ENCODE data around the gene BHLHE23. TPM values are rescaled to one million over a fixed set of nuclear protein-coding genes. Genes with fewer than 3 reads are reported as not detected.

Gene BHLHE23
- total RNA-seq, 2 experiments from 2014 or later, result not detected

DNA sequence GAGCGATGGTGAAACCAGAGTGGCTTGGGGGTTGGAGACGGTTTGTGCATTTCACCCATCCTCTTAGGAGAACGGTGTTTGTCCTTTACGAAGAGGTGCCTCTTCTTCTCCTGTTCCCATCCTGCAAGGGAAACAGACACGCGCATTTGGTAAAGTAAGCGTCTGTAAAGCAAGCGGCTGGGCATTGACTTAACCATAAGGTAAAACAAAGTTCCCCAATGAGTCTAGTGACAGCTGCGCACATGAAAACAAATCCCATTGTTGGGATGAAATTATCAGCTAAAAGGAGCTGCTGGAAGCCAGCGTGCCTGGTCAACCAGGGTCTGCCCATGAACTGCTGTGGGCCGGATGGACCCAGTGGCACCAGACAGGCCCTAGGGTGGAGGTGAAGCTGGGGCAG lies 5.8 kb downstream of the BHLHE23 start:
- CTCF ChIA-PET (ENCODE audit: unreplicated experiment), result no interaction called here

DNA sequence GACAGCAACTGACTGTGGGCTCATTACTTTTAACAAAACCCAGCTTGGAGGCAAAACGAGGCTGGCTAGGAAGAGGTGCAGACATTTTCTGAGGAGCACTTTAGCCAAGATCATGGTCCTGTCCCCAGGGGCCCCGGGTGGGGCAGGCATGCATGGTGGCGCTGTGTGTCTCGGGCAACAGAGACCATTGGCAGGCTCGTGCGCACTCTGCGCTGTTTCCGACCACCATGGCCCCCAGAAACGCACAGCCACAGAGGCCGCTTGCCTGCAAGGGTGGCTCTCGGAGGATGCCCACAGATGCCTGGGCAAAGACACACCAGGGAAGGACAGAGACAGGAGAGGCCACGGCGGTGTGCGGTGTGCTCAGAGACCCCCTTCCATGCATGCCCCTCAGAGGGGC lies 6.7 kb downstream of the BHLHE23 start:
- H4K20me1 ChIP-seq (ENCODE audit: insufficient read depth, low read length), result no peaks in the 10 kb centered on the region
- no peak for DNase-seq (ENCODE audit: low spot score)
- H3K36me3 ChIP-seq (ENCODE audit: insufficient read depth, low read length), result no peaks in the 10 kb centered on the region
- no peak overlapping the region for H2AFZ ChIP-seq (ENCODE audit: low read length)
- intact Hi-C loops (cut with micrococcal nuclease; ENCODE audit: unreplicated experiment), result loop anchor here (10.0 kb wide), 1 partner anchor 45 kb away; the partner anchor contains the start of gene SLC17A9
- H3K79me2 ChIP-seq (ENCODE audit: insufficient read depth, low read depth, low read length), result no peaks in the 10 kb centered on the region
- H3K9me2 ChIP-seq (ENCODE audit: insufficient read depth, low read length), result no peaks in the 10 kb centered on the region
- BruUV-seq (replicated peaks), result no TSS peak
- no peaks in the 10 kb centered on the region for H3K4me1 ChIP-seq (ENCODE audit: insufficient read depth, low read length, poor library complexity, severe bottlenecking)
- no peaks in the 10 kb centered on the region for H3K9me3 ChIP-seq (ENCODE audit: low read length)
- H3K27ac ChIP-seq (ENCODE audit: low read depth, low read length, poor library complexity, severe bottlenecking), result no peak overlapping the region
- TF ChIP-seq, protein P1, sequence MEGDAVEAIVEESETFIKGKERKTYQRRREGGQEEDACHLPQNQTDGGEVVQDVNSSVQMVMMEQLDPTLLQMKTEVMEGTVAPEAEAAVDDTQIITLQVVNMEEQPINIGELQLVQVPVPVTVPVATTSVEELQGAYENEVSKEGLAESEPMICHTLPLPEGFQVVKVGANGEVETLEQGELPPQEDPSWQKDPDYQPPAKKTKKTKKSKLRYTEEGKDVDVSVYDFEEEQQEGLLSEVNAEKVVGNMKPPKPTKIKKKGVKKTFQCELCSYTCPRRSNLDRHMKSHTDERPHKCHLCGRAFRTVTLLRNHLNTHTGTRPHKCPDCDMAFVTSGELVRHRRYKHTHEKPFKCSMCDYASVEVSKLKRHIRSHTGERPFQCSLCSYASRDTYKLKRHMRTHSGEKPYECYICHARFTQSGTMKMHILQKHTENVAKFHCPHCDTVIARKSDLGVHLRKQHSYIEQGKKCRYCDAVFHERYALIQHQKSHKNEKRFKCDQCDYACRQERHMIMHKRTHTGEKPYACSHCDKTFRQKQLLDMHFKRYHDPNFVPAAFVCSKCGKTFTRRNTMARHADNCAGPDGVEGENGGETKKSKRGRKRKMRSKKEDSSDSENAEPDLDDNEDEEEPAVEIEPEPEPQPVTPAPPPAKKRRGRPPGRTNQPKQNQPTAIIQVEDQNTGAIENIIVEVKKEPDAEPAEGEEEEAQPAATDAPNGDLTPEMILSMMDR (conservative IDR thresholded peaks at IDR 0.05; ENCODE audit: low read length), result no peak
- no peak for TF ChIP-seq EZH2phosphoT487 (IDR thresholded peaks at IDR 0.05; ENCODE audit: borderline replicate concordance, low read depth, low read length)
- no peak overlapping the region for H3K4me2 ChIP-seq (ENCODE audit: low read length)
- CTCF ChIA-PET (ENCODE audit: unreplicated experiment), result no interaction called here
- POLR2A ChIA-PET, result no interaction called here
- no peak overlapping the region for H3K4me3 ChIP-seq (ENCODE audit: low read depth, low read length, poor library complexity, severe bottlenecking)

More for the DNA sequence above, 5.8 kb downstream of the BHLHE23 start:
- Histone ChIP-seq H3K4me2 (ENCODE audit: low read length) (no peak overlapping the region), H4K20me1 (ENCODE audit: insufficient read depth, low read length) (no peaks in the 10 kb centered on the region), H3K79me2 (ENCODE audit: insufficient read depth, low read depth, low read length) (no peaks in the 10 kb centered on the region), H2AFZ (ENCODE audit: low read length) (no peak overlapping the region), H3K4me3 (ENCODE audit: low read depth, low read length, poor library complexity, severe bottlenecking) (no peak overlapping the region), H3K36me3 (ENCODE audit: insufficient read depth, low read length) (no peaks in the 10 kb centered on the region), H3K27ac (ENCODE audit: low read depth, low read length, poor library complexity, severe bottlenecking) (no peak overlapping the region), H3K4me1 (ENCODE audit: insufficient read depth, low read length, poor library complexity, severe bottlenecking) (no peaks in the 10 kb centered on the region), H3K9me3 (ENCODE audit: low read length) (no peaks in the 10 kb centered on the region), H3K9me2 (ENCODE audit: insufficient read depth, low read length) (no peaks in the 10 kb centered on the region)
- no peak for TF ChIP-seq EZH2phosphoT487 (IDR thresholded peaks at IDR 0.05; ENCODE audit: borderline replicate concordance, low read depth, low read length)
- intact Hi-C loops (cut with micrococcal nuclease; ENCODE audit: unreplicated experiment), result loop anchor here (10.0 kb wide), 1 partner anchor 46 kb away; the partner anchor contains the start of gene SLC17A9
- no peak for DNase-seq (ENCODE audit: low spot score)
- POLR2A ChIA-PET, result no interaction called here
- no TSS peak for BruUV-seq (replicated peaks)

DNA sequence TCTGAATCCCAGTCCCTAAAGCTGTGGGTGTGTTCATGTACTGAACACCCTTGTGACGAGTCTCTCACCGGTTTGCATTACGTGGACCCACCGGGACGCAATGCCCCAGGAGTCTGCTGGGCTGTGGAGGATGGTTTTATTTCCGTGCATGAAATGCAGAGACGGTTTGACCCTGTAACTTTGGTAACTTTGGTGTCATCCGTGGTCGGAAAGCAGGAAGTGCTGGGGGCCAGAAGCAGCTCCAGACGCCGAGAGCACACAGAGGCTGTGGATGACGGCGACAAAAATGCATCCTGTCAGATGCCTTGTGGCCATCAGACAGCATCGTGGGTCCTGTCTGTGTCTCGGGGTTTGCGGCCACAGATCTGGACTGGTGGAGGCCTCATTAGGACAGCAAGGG lies 7.2 kb downstream of the BHLHE23 start:
- Histone ChIP-seq H3K4me2 (ENCODE audit: low read length) (no peak overlapping the region), H3K4me3 (ENCODE audit: low read depth, low read length, poor library complexity, severe bottlenecking) (no peak overlapping the region), H3K4me1 (ENCODE audit: insufficient read depth, low read length, poor library complexity, severe bottlenecking) (no peaks in the 10 kb centered on the region), H3K27ac (ENCODE audit: low read depth, low read length, poor library complexity, severe bottlenecking) (no peak overlapping the region), H3K9me3 (ENCODE audit: low read length) (no peaks in the 10 kb centered on the region), H3K36me3 (ENCODE audit: insufficient read depth, low read length) (no peaks in the 10 kb centered on the region), H3K9me2 (ENCODE audit: insufficient read depth, low read length) (no peaks in the 10 kb centered on the region), H2AFZ (ENCODE audit: low read length) (no peak overlapping the region), H4K20me1 (ENCODE audit: insufficient read depth, low read length) (no peaks in the 10 kb centered on the region), H3K79me2 (ENCODE audit: insufficient read depth, low read depth, low read length) (no peaks in the 10 kb centered on the region)
- CTCF ChIA-PET (ENCODE audit: unreplicated experiment), result no interaction called here
- no peak for TF ChIP-seq EZH2phosphoT487 (IDR thresholded peaks at IDR 0.05; ENCODE audit: borderline replicate concordance, low read depth, low read length)
- TF ChIP-seq, protein P1 (conservative IDR thresholded peaks at IDR 0.05; ENCODE audit: low read length), result no peak
- POLR2A ChIA-PET, result no interaction called here
- no TSS peak for BruUV-seq (replicated peaks)
- intact Hi-C loops (cut with micrococcal nuclease; ENCODE audit: unreplicated experiment), result no loop called here
- DNase-seq (ENCODE audit: low spot score), result no peak

All from OCI-LY7 (cell line).